Fibroblast of lung (primary cell): ENCODE data around the gene TARBP2. TPM values are rescaled to one million over a fixed set of nuclear protein-coding genes. Genes with fewer than 3 reads are reported as not detected.
"Not testable (repeated sequence)": the region's sequence is repeated elsewhere in the genome, so short reads cannot be mapped to it uniquely, and the experiment has no call there.

Experiments used
- DNase-seq, 2 donors: peaks; one replicate each; pipeline versions ENCODE4 v3.0.0 to v3.0.0-alpha.2; 2010; ENCODE audit warnings: low read depth in 2 of 2
- H2AFZ ChIP-seq: 2 replicates; pipeline ENCODE4 v1.5.1; 2012; ENCODE audit warnings: low read length, control low read depth, inconsistent platforms
- H3K27ac ChIP-seq: 2 replicates; pipeline ENCODE4 v1.5.1; 2011; ENCODE audit warnings: low read length, control low read depth; ENCODE audit not compliant: insufficient read depth
- H3K27me3 ChIP-seq: 2 replicates; pipeline ENCODE4 v1.5.1; 2011; ENCODE audit warnings: mild to moderate bottlenecking, low read length; ENCODE audit not compliant: control insufficient read depth, insufficient read depth
- H3K36me3 ChIP-seq: 2 replicates; pipeline ENCODE4 v1.5.1; 2011; ENCODE audit warnings: low read length; ENCODE audit not compliant: control insufficient read depth, insufficient read depth
- H3K4me1 ChIP-seq: 2 replicates; pipeline ENCODE4 v1.5.1; 2011; ENCODE audit warnings: low read length; ENCODE audit not compliant: control insufficient read depth, insufficient read depth; ENCODE audit errors: extremely low read depth
- H3K4me2 ChIP-seq: 2 replicates; pipeline ENCODE4 v1.5.1; 2011; ENCODE audit warnings: low read length, control low read depth; ENCODE audit not compliant: insufficient read depth; ENCODE audit errors: extremely low read depth
- H3K4me3 ChIP-seq, 4 experiments: fragments of 200-600 bp in 1 of 4; sonication (generic) in 1 of 4; replicated peaks in 1 of 4; 2 replicates each; pipeline ENCODE4 v1.5.1; 2011 to 2016; ENCODE audit warnings: low read length in 4 of 4, low read depth in 3 of 4, mild to moderate bottlenecking in 3 of 4, control low read depth in 2 of 4, inconsistent platforms in 1 of 4, mixed read lengths in 1 of 4; ENCODE audit not compliant: insufficient read depth in 1 of 4; ENCODE audit errors: control extremely low read depth in 1 of 4
- H3K79me2 ChIP-seq: 2 replicates; pipeline ENCODE4 v1.5.1; 2012; ENCODE audit warnings: mild to moderate bottlenecking, low read length, inconsistent platforms; ENCODE audit not compliant: control insufficient read depth, insufficient read depth
- H3K9ac ChIP-seq: 2 replicates; pipeline ENCODE4 v1.5.1; 2011; ENCODE audit warnings: mild to moderate bottlenecking, low read length, control low read depth; ENCODE audit not compliant: insufficient read depth
- H3K9me3 ChIP-seq: 2 replicates; pipeline ENCODE4 v1.5.1; 2012; ENCODE audit warnings: low read depth, low read length; ENCODE audit not compliant: control insufficient read depth, insufficient read depth
- H4K20me1 ChIP-seq: 2 replicates; pipeline ENCODE4 v1.5.1; 2011; ENCODE audit warnings: low read length; ENCODE audit not compliant: control insufficient read depth, insufficient read depth; ENCODE audit errors: extremely low read depth
- CTCF ChIP-seq, 2 donors: IDR thresholded peaks in 1 of 2; conservative IDR thresholded peaks in 1 of 2; 1 replicate in 1 of 2; 2 replicates in 1 of 2; pipeline ENCODE4 v1.5.1; 2011 to 2012; ENCODE audit warnings: low read length in 2 of 2, control low read depth in 1 of 2, inconsistent platforms in 1 of 2, low read depth in 1 of 2, mild to moderate bottlenecking in 1 of 2
- EZH2 ChIP-seq: IDR thresholded peaks from 2 replicates; pipeline ENCODE4 v1.5.1; 2012; ENCODE audit warnings: low read length, control low read depth, mild to moderate bottlenecking; ENCODE audit errors: missing control alignments
- polyA plus RNA-seq, 2 donors: library from polyadenylated mRNA; depleted of rRNA in 1 of 2; stranded (reverse) in 1 of 2; unstranded in 1 of 2; fragments of >200 nt; gene quantifications; 2 replicates each; pipeline ENCODE4 v1.2.1, GENCODE V29; 2011 to 2012; ENCODE audit warnings: missing spikeins in 1 of 2
- total RNA-seq: library from RNA; depleted of rRNA; stranded (reverse); fragments of >200 nt; gene quantifications from 2 replicates; pipeline ENCODE4 v1.2.1, GENCODE V29; 2014

Gene TARBP2
- total and polyA plus RNA-seq, 2 donors (not counting 1 experiment from before 2014, with no cell fraction given): 19.8 to 39.3 TPM

GRCh38 chr12:53480491-53481442, 20.3 kb upstream of the TARBP2 start:
- Histone ChIP-seq H3K36me3 (peaks cover 36% of the 10 kb centered on the region), H2AFZ (no peak overlapping the region), H3K79me2 (peaks cover 14% of the 10 kb centered on the region), H3K4me1 (peaks cover 27% of the 10 kb centered on the region), H3K27me3 (no peaks in the 10 kb centered on the region), H3K4me2 (no peak overlapping the region), H3K9me3 (no peaks in the 10 kb centered on the region), H3K4me3 (no peak overlapping the region), H4K20me1 (no peaks in the 10 kb centered on the region), H3K27ac (peak overlapping the region; percentile 16), H3K9ac (no peak overlapping the region)
- TF ChIP-seq CTCF (conservative IDR thresholded peaks at IDR 0.05 in 1 of 2, IDR thresholded peaks at IDR 0.05 in 1 of 2; ENCODE audit: low read depth in 1 of 2, low read length in 2 of 2) (no peak), EZH2 (no peak)
- DNase-seq: no peak

GRCh38 chr12:53481458-53481857, 19.6 kb upstream of the TARBP2 start:
- H3K36me3 ChIP-seq: peaks cover 40% of the 10 kb centered on the region

GRCh38 chr12:53481939-53482586, 19.0 kb upstream of the TARBP2 start:
- H4K20me1 ChIP-seq: no peaks in the 10 kb centered on the region
- H3K9me3 ChIP-seq: no peaks in the 10 kb centered on the region
- no peak overlapping the region for H3K9ac ChIP-seq
- H3K27ac ChIP-seq: peak overlapping the region; percentile 2
- peaks cover 24% of the 10 kb centered on the region for H3K4me1 ChIP-seq
- H2AFZ ChIP-seq: no peak overlapping the region
- TF ChIP-seq CTCF (conservative IDR thresholded peaks at IDR 0.05 in 1 of 2, IDR thresholded peaks at IDR 0.05 in 1 of 2; ENCODE audit: low read depth in 1 of 2, low read length in 2 of 2) (peak in 1 of 2 donors; percentile 13), EZH2 (no peak)
- no peak overlapping the region for H3K4me2 ChIP-seq
- no peak for DNase-seq
- H3K79me2 ChIP-seq: peaks cover 7% of the 10 kb centered on the region
- H3K27me3 ChIP-seq: no peaks in the 10 kb centered on the region
- H3K4me3 ChIP-seq: no peak overlapping the region
- peaks cover 45% of the 10 kb centered on the region for H3K36me3 ChIP-seq

More at GRCh38 chr12:53481458-53481857, 19.6 kb upstream of the TARBP2 start:
- not testable (repeated sequence) for H3K27me3 ChIP-seq, H2AFZ ChIP-seq, H3K4me2 ChIP-seq, H3K9ac ChIP-seq, H4K20me1 ChIP-seq, H3K4me3 ChIP-seq, H3K9me3 ChIP-seq
- Histone ChIP-seq H3K79me2 (peaks cover 12% of the 10 kb centered on the region), H3K27ac (peak overlapping the region; percentile 2), H3K4me1 (peaks cover 24% of the 10 kb centered on the region)
- peak; percentile 59 to 73 for DNase-seq
